NCI-H1048 (cell line): ENCODE measurements around the gene CREB3.

Experiments used
- DNase-seq: peaks from one replicate; lab custom pipeline; 2025; lab: John Stamatoyannopoulos, UW

CREB3 gene

GRCh38 chr9:35781066-35781465 lies 48.6 kb downstream of the CREB3 start:
- DNase-seq = no peak

- no peak for DNase-seq
These were observed 51.0 kb downstream of the CREB3 start for GRCh38 chr9:35783418-35783817.
